Dermis blood vessel endothelial cell (primary cell): ENCODE results near the gene DCLRE1B. TPM values are rescaled to one million over a fixed set of nuclear protein-coding genes. Genes with fewer than 3 reads are reported as not detected.
"Not testable (repeated sequence)": the region's sequence is repeated elsewhere in the genome, so short reads cannot be mapped to it uniquely, and the experiment has no call there.

Experiments
- DNase-seq: peaks from one replicate; pipeline ENCODE4 v3.0.0; 2010
- total RNA-seq: library from RNA; depleted of rRNA; stranded (reverse); fragments of >200 nt; gene quantifications from 2 replicates; pipeline ENCODE4 v1.2.3, GENCODE V29; 2014

DCLRE1B gene
- total RNA-seq, 1 donor from 2014 or later = 2.4 TPM

GRCh38 chr1:113948151-113948550 lies 43.0 kb downstream of the DCLRE1B start:
- DNase-seq = not testable (repeated sequence)

DNA sequence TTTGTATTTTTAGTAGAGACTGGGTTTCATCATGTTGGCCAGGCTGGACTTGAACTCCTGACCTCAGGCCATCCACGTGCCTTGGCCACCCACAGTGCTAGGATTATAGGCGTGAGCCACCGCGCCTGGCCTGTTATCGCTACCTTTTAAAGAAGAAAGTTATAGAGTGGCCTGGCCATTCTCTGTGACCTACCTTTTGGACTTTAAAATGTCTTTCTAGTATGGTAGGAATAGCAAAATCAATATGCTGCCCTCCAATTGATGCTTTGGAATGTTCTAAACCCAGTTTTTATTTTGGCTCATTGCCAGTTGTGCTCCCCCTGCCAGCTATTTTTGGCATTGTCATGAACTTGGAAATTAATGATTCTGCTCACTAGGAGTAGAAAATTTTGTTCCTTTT lies 43.9 kb downstream of the DCLRE1B start:
- peak; percentile 35 for DNase-seq

DNA sequence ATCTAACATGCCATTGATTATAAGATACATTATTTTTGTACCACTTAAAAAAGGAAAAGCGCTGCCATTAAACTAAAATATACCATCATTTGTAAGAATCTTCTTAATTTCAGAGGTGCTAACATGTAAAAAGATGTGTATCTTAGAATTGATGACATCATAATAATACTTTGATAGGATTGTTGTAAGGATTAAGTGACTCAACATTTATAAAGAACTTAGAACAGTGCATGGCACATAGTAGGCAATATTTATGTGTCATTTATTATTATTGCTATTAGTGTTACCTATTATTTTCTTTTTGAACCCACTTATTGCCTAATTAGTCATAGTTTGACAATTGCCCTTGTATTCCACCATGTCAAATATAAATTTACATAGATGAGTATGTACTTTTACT lies 45.8 kb downstream of the DCLRE1B start:
- DNase-seq = no peak

GRCh38 chr1:113951719-113952118 lies 46.6 kb downstream of the DCLRE1B start:
- no peak for DNase-seq

GRCh38 chr1:113957984-113958383 lies 52.9 kb downstream of the DCLRE1B start:
- no peak for DNase-seq

- DNase-seq = no peak
Measured at GRCh38 chr1:113958691-113959090, 53.6 kb downstream of the DCLRE1B start.

DNA sequence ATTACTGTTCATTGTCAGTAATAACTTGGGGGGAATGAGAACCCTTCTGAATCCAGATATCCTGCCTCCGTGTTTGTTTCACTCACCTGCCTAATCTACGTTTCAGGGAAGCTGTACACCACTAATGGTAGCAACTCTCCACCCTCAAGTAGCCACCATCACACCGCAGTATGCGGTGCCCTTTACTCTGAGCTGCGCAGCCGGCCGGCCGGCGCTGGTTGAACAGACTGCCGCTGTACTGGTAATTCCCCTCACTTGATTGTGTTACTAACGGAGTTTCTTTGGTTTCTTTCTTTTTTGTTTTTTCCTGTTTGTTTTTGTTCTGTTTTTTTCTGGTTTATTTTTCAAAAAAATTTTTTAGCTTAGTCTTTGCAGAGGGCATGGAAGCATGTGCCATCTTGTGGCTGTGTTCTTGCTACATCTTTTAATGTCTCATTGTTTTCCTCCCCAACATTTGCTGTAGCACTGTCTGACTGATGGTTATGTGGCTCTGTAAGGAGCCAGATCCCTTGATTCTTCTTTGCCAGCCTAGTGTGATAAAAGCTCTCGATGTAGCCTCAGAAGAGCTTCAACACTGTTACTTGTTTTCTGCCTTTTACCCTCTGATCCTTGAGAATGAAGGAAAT lies 58.3 kb downstream of the DCLRE1B start:
- peak; percentile 28 for DNase-seq

Other genes with a start within 250 kb of the DCLRE1B start
- gene PHTF1, start 145.8 kb upstream of the DCLRE1B start, total RNA-seq = 65.7 and 69.4 TPM in 2 replicates
- 18.1 and 18.4 TPM in 2 replicates for gene RSBN1, start 92.8 kb upstream of the DCLRE1B start, total RNA-seq
- not detected in 2 replicates for gene PTPN22, start 33.6 kb upstream of the DCLRE1B start, total RNA-seq
- gene BCL2L15, start 17.7 kb upstream of the DCLRE1B start, total RNA-seq = 0.17 and 0.37 TPM in 2 replicates
- 26.7 and 38.3 TPM in 2 replicates for gene AP4B1, start 527 bp upstream of the DCLRE1B start, total RNA-seq
- 36.8 and 50.4 TPM in 2 replicates for gene HIPK1, start 24.0 kb downstream of the DCLRE1B start, total RNA-seq
- 7.3 and 21.5 TPM in 2 replicates for gene OLFML3, start 74.1 kb downstream of the DCLRE1B start, total RNA-seq
- not detected in 2 replicates for gene SYT6, start 248.5 kb downstream of the DCLRE1B start, total RNA-seq